ENCODE data around the gene CDK19. TPM values are rescaled to one million over a fixed set of nuclear protein-coding genes. Genes with fewer than 3 reads are reported as not detected.

The CDK19 gene
- polyA plus RNA-seq, 1 of the 3 experiments (the other 2 are of a cell fraction), result 6.5 TPM

DNA sequence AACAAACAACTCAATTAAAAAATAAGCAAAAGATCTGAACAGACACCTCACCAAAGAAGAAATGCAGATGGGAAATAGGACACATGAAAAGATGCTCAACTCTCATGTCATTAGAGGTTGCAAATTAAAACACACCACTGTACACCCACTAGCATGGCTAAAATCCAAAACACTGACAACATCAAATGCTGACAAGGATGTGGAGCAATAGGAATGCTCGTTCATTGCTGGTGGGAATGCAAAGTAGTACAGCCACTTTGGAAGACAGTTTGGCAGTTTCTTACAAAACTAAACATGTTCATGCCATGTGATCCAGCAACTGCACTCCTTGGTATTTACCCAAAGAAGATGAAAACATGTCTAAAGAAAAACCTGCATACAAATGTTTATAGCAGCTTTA is 47.2 kb downstream of the CDK19 start:
- POLR2A ChIA-PET, result no interaction called here

DNA sequence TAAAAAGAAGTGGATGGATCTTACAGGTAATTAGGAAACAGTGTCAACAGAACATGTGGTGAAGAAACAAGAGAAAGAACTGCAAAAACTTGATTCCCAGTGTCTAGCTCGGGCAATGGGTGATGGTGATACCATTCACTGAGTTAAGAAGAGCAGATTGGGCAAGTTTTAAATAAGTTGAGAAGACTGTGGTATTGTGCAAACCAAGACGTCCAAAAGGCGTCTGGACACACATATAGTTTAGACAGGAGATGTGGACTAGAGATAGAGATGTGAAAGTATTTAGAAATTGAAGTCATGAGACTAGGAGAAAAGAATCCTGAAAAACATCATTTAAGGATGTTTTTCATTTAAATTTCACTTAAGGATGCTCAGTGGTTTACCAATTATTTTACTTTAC is 53.9 kb downstream of the CDK19 start:
- POLR2A ChIA-PET, result no interaction called here
- TF ChIP-seq RXRA (IDR thresholded peaks at IDR 0.05; ENCODE audit: borderline replicate concordance, low read depth) (no peak), SIN3A (IDR thresholded peaks at IDR 0.05; ENCODE audit: borderline replicate concordance, low read depth, low read length) (no peak), GABPA (IDR thresholded peaks at IDR 0.05; ENCODE audit: low read depth) (no peak), RCOR1 (IDR thresholded peaks at IDR 0.05; ENCODE audit: low read length) (no peak), NFIC (IDR thresholded peaks at IDR 0.05; ENCODE audit: borderline replicate concordance) (no peak), SMC3 (IDR thresholded peaks at IDR 0.05; ENCODE audit: low read depth, low read length) (no peak), RAD21 (IDR thresholded peaks at IDR 0.05; ENCODE audit: low read length) (no peak), FOXJ3 (CRISPR knock-in tag; IDR thresholded peaks at IDR 0.05) (no peak), FOXM1 (IDR thresholded peaks at IDR 0.05; ENCODE audit: low read depth) (no peak), MXI1 (IDR thresholded peaks at IDR 0.05; ENCODE audit: low read depth, low read length) (no peak), CHD2 (IDR thresholded peaks at IDR 0.05; ENCODE audit: low read length, partially characterized antibody) (no peak), NRF1 (IDR thresholded peaks at IDR 0.05; ENCODE audit: low read depth, low read length) (no peak)
- TF ChIP-seq, protein P1, sequence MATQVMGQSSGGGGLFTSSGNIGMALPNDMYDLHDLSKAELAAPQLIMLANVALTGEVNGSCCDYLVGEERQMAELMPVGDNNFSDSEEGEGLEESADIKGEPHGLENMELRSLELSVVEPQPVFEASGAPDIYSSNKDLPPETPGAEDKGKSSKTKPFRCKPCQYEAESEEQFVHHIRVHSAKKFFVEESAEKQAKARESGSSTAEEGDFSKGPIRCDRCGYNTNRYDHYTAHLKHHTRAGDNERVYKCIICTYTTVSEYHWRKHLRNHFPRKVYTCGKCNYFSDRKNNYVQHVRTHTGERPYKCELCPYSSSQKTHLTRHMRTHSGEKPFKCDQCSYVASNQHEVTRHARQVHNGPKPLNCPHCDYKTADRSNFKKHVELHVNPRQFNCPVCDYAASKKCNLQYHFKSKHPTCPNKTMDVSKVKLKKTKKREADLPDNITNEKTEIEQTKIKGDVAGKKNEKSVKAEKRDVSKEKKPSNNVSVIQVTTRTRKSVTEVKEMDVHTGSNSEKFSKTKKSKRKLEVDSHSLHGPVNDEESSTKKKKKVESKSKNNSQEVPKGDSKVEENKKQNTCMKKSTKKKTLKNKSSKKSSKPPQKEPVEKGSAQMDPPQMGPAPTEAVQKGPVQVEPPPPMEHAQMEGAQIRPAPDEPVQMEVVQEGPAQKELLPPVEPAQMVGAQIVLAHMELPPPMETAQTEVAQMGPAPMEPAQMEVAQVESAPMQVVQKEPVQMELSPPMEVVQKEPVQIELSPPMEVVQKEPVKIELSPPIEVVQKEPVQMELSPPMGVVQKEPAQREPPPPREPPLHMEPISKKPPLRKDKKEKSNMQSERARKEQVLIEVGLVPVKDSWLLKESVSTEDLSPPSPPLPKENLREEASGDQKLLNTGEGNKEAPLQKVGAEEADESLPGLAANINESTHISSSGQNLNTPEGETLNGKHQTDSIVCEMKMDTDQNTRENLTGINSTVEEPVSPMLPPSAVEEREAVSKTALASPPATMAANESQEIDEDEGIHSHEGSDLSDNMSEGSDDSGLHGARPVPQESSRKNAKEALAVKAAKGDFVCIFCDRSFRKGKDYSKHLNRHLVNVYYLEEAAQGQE (IDR thresholded peaks at IDR 0.05; ENCODE audit: low read depth, low read length), result no peak
- TF ChIP-seq, protein P2, sequence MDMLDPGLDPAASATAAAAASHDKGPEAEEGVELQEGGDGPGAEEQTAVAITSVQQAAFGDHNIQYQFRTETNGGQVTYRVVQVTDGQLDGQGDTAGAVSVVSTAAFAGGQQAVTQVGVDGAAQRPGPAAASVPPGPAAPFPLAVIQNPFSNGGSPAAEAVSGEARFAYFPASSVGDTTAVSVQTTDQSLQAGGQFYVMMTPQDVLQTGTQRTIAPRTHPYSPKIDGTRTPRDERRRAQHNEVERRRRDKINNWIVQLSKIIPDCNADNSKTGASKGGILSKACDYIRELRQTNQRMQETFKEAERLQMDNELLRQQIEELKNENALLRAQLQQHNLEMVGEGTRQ (IDR thresholded peaks at IDR 0.05; ENCODE audit: borderline replicate concordance, low read depth, low read length), result no peak

More for the DNA sequence above, 47.2 kb downstream of the CDK19 start:
- WGBS (ENCODE audit: low lambda C conversion rate), result 100% methylated on average over 1 of the region's 1 CpG
- H3K27ac ChIP-seq (ENCODE audit: low read depth in 2 of 2, low read length in 1 of 2), result no peak overlapping the region
- H2AFZ ChIP-seq (ENCODE audit: low read depth), result no peak overlapping the region
- no peak overlapping the region for H3K4me3 ChIP-seq (ENCODE audit: low read depth in 2 of 2, low read length in 1 of 2)
- DNase-seq, result no peak
- H3K79me2 ChIP-seq (ENCODE audit: insufficient read depth), result peaks cover 10% of the 10 kb centered on the region; the same call in 1 of the 2 replicates
- no peaks in the 10 kb centered on the region for H3K27me3 ChIP-seq (ENCODE audit: insufficient read depth)
- H3K4me2 ChIP-seq, result no peak overlapping the region
- H3K4me1 ChIP-seq (ENCODE audit: control insufficient read depth in 1 of 2, insufficient read depth in 2 of 2, low read depth in 1 of 2, low read length in 1 of 2), result no peaks in the 10 kb centered on the region
- no peak overlapping the region for H3K9ac ChIP-seq
- no peaks in the 10 kb centered on the region; the same call in 1 of the 2 replicates for H3K9me3 ChIP-seq
- CTCF ChIA-PET, result no interaction called here
- no peak for TF ChIP-seq EP300 (IDR thresholded peaks at IDR 0.05; ENCODE audit: borderline replicate concordance in 1 of 2, low read depth in 1 of 2, low read length in 1 of 2)
- TF ChIP-seq JUND (IDR thresholded peaks at IDR 0.05), result no peak
- TF ChIP-seq NFIC (IDR thresholded peaks at IDR 0.05; ENCODE audit: borderline replicate concordance), result no peak
- no peak for TF ChIP-seq POLR2AphosphoS5 (IDR thresholded peaks at IDR 0.05; ENCODE audit: low read depth, low read length)
- TF ChIP-seq, protein P3, sequence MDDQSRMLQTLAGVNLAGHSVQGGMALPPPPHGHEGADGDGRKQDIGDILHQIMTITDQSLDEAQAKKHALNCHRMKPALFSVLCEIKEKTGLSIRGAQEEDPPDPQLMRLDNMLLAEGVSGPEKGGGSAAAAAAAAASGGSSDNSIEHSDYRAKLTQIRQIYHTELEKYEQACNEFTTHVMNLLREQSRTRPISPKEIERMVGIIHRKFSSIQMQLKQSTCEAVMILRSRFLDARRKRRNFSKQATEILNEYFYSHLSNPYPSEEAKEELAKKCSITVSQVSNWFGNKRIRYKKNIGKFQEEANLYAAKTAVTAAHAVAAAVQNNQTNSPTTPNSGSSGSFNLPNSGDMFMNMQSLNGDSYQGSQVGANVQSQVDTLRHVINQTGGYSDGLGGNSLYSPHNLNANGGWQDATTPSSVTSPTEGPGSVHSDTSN (IDR thresholded peaks at IDR 0.05), result no peak
- TF ChIP-seq, protein P4, sequence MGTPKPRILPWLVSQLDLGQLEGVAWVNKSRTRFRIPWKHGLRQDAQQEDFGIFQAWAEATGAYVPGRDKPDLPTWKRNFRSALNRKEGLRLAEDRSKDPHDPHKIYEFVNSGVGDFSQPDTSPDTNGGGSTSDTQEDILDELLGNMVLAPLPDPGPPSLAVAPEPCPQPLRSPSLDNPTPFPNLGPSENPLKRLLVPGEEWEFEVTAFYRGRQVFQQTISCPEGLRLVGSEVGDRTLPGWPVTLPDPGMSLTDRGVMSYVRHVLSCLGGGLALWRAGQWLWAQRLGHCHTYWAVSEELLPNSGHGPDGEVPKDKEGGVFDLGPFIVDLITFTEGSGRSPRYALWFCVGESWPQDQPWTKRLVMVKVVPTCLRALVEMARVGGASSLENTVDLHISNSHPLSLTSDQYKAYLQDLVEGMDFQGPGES (IDR thresholded peaks at IDR 0.05; ENCODE audit: low read depth, low read length), result no peak
- no peak for TF ChIP-seq GABPA (IDR thresholded peaks at IDR 0.05; ENCODE audit: low read depth)
- TF ChIP-seq, protein P5, sequence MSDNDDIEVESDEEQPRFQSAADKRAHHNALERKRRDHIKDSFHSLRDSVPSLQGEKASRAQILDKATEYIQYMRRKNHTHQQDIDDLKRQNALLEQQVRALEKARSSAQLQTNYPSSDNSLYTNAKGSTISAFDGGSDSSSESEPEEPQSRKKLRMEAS (IDR thresholded peaks at IDR 0.05; ENCODE audit: low read depth), result no peak
- TF ChIP-seq ELF1 (IDR thresholded peaks at IDR 0.05), result no peak
- TF ChIP-seq TEAD4 (IDR thresholded peaks at IDR 0.05; ENCODE audit: borderline replicate concordance, insufficient read depth), result no peak
- no peak for TF ChIP-seq FOXJ3 (CRISPR knock-in tag; IDR thresholded peaks at IDR 0.05)
- TF ChIP-seq TAF1 (IDR thresholded peaks at IDR 0.05; ENCODE audit: borderline replicate concordance, low read depth, low read length), result no peak
- TF ChIP-seq SMC3 (IDR thresholded peaks at IDR 0.05; ENCODE audit: low read depth, low read length), result no peak
- no peak for TF ChIP-seq EZH2phosphoT487 (IDR thresholded peaks at IDR 0.05; ENCODE audit: borderline replicate concordance, low read depth)
- TF ChIP-seq MXI1 (IDR thresholded peaks at IDR 0.05; ENCODE audit: low read depth, low read length), result no peak
- TF ChIP-seq RFX5 (IDR thresholded peaks at IDR 0.05; ENCODE audit: low read length), result no peak
- peaks cover 0 to 23% of the 10 kb centered on the region in 2 experiments for H3K36me3 ChIP-seq (replicated peaks in 1 of 2; ENCODE audit: control insufficient read depth in 1 of 2, insufficient read depth in 2 of 2, low read length in 1 of 2)
- H3F3A ChIP-seq (replicated peaks; ENCODE audit: insufficient read depth), result no peaks in the 10 kb centered on the region
- H3K9me2 ChIP-seq, result no peaks in the 10 kb centered on the region
- H4K20me1 ChIP-seq (ENCODE audit: insufficient read depth), result no peaks in the 10 kb centered on the region

More for the DNA sequence above, 53.9 kb downstream of the CDK19 start:
- no peaks in the 10 kb centered on the region for H3K9me2 ChIP-seq
- no peak overlapping the region for H3K4me2 ChIP-seq
- no peaks in the 10 kb centered on the region for H3K4me1 ChIP-seq (ENCODE audit: control insufficient read depth in 1 of 2, insufficient read depth in 2 of 2, low read depth in 1 of 2, low read length in 1 of 2)
- no peaks in the 10 kb centered on the region for H4K20me1 ChIP-seq (ENCODE audit: insufficient read depth)
- no peaks in the 10 kb centered on the region for H3K9me3 ChIP-seq
- no peaks in the 10 kb centered on the region for H3F3A ChIP-seq (replicated peaks; ENCODE audit: insufficient read depth)
- H3K4me3 ChIP-seq (ENCODE audit: low read depth in 2 of 2, low read length in 1 of 2), result no peak overlapping the region
- no peak overlapping the region for H3K27ac ChIP-seq (ENCODE audit: low read depth in 2 of 2, low read length in 1 of 2)
- CTCF ChIA-PET, result no interaction called here
- no peaks in the 10 kb centered on the region for H3K27me3 ChIP-seq (ENCODE audit: insufficient read depth)
- no peak overlapping the region for H2AFZ ChIP-seq (ENCODE audit: low read depth)
- WGBS (ENCODE audit: low lambda C conversion rate), result 93% methylated on average over 3 of the region's 3 CpGs
- H3K79me2 ChIP-seq (ENCODE audit: insufficient read depth), result peaks cover 26% of the 10 kb centered on the region; the same call in 1 of the 2 replicates
- no peak overlapping the region for H3K9ac ChIP-seq
- peaks cover 0 to 7% of the 10 kb centered on the region in 2 experiments for H3K36me3 ChIP-seq (replicated peaks in 1 of 2; ENCODE audit: control insufficient read depth in 1 of 2, insufficient read depth in 2 of 2, low read length in 1 of 2)
- DNase-seq, result no peak

All from SK-N-SH (cell line).